ENCODE measurements around the gene THOP1. TPM values are rescaled to one million over a fixed set of nuclear protein-coding genes. Genes with fewer than 3 reads are reported as not detected.

Gene THOP1
- total RNA-seq, 1 experiment from 2014 or later, result 85.9 TPM

- Mint-ChIP-seq H3K36me3 (ENCODE audit: insufficient read depth, unreplicated experiment) (peaks cover 4% of the 10 kb centered on the region), H3K4me1 (ENCODE audit: low read depth, unreplicated experiment) (no peaks in the 10 kb centered on the region), H3K9me3 (ENCODE audit: low read depth, unreplicated experiment) (peaks cover 2% of the 10 kb centered on the region), H3K27me3 (ENCODE audit: unreplicated experiment) (no peaks in the 10 kb centered on the region), H3K4me3 (ENCODE audit: low read depth, unreplicated experiment) (no peak overlapping the region), H3K27ac (ENCODE audit: unreplicated experiment) (no peak overlapping the region)
- intact Hi-C loops (cut with micrococcal nuclease; ENCODE audit: unreplicated experiment), result no loop called here
- no peak for TF ChIP-seq CTCF (IDR thresholded peaks at IDR 0.05; ENCODE audit: unreplicated experiment)
- BruUV-seq (replicated peaks), result no TSS peak
- CTCF ChIA-PET, result no interaction called here
- no peak for DNase-seq
Observed at GRCh38 chr19:2827022-2827421, 41.7 kb downstream of the THOP1 start.

GRCh38 chr19:2827840-2828489 lies 42.7 kb downstream of the THOP1 start:
- intact Hi-C loops (cut with micrococcal nuclease; ENCODE audit: unreplicated experiment), result no loop called here
- H3K27me3 Mint-ChIP-seq (ENCODE audit: unreplicated experiment), result no peaks in the 10 kb centered on the region
- H3K4me3 Mint-ChIP-seq (ENCODE audit: low read depth, unreplicated experiment), result no peak overlapping the region
- no peak overlapping the region for H3K27ac Mint-ChIP-seq (ENCODE audit: unreplicated experiment)
- H3K4me1 Mint-ChIP-seq (ENCODE audit: low read depth, unreplicated experiment), result no peaks in the 10 kb centered on the region
- H3K9me3 Mint-ChIP-seq (ENCODE audit: low read depth, unreplicated experiment), result peaks cover 2% of the 10 kb centered on the region
- no peak for TF ChIP-seq CTCF (IDR thresholded peaks at IDR 0.05; ENCODE audit: unreplicated experiment)
- peaks cover 4% of the 10 kb centered on the region for H3K36me3 Mint-ChIP-seq (ENCODE audit: insufficient read depth, unreplicated experiment)
- CTCF ChIA-PET, result no interaction called here
- no peak for DNase-seq
- no TSS peak for BruUV-seq (replicated peaks)

- no peak overlapping the region for H3K27ac Mint-ChIP-seq (ENCODE audit: unreplicated experiment)
- no peak overlapping the region for H3K4me3 Mint-ChIP-seq (ENCODE audit: low read depth, unreplicated experiment)
- peaks cover 2% of the 10 kb centered on the region for H3K9me3 Mint-ChIP-seq (ENCODE audit: low read depth, unreplicated experiment)
- no peak for DNase-seq
- no TSS peak for BruUV-seq (replicated peaks)
- H3K4me1 Mint-ChIP-seq (ENCODE audit: low read depth, unreplicated experiment), result no peaks in the 10 kb centered on the region
- intact Hi-C loops (cut with micrococcal nuclease; ENCODE audit: unreplicated experiment), result no loop called here
- no peaks in the 10 kb centered on the region for H3K36me3 Mint-ChIP-seq (ENCODE audit: insufficient read depth, unreplicated experiment)
- no peak for TF ChIP-seq CTCF (IDR thresholded peaks at IDR 0.05; ENCODE audit: unreplicated experiment)
- no peaks in the 10 kb centered on the region for H3K27me3 Mint-ChIP-seq (ENCODE audit: unreplicated experiment)
- CTCF ChIA-PET, result no interaction called here
Observed at GRCh38 chr19:2834294-2834871, 49.1 kb downstream of the THOP1 start.

GRCh38 chr19:2837430-2837829 lies 52.1 kb downstream of the THOP1 start:
- H3K27ac Mint-ChIP-seq (ENCODE audit: unreplicated experiment), result no peak overlapping the region
- intact Hi-C loops (cut with micrococcal nuclease; ENCODE audit: unreplicated experiment), result no loop called here
- BruUV-seq (replicated peaks), result no TSS peak
- H3K4me3 Mint-ChIP-seq (ENCODE audit: low read depth, unreplicated experiment), result no peak overlapping the region
- CTCF ChIA-PET, result no interaction called here
- peaks cover 21% of the 10 kb centered on the region for H3K36me3 Mint-ChIP-seq (ENCODE audit: insufficient read depth, unreplicated experiment)
- peaks cover 5% of the 10 kb centered on the region for H3K4me1 Mint-ChIP-seq (ENCODE audit: low read depth, unreplicated experiment)
- H3K9me3 Mint-ChIP-seq (ENCODE audit: low read depth, unreplicated experiment), result peaks cover 3% of the 10 kb centered on the region
- no peaks in the 10 kb centered on the region for H3K27me3 Mint-ChIP-seq (ENCODE audit: unreplicated experiment)
- no peak for TF ChIP-seq CTCF (IDR thresholded peaks at IDR 0.05; ENCODE audit: unreplicated experiment)
- DNase-seq, result no peak
